DOHH2 (cell line): ENCODE measurements around the gene NFYC.

Experiments
- H3F3A ChIP-seq: fragments of 200-600 bp; sonication (generic), shearing (Covaris generic); 2 replicates; pipeline ENCODE4 v1.6.0; 2016; ENCODE audit warnings: antibody characterized with exemption, mild to moderate bottlenecking; ENCODE audit not compliant: control insufficient read depth, insufficient read depth
- H3K27ac ChIP-seq: fragments of 200-600 bp; sonication (generic); 2 replicates; pipeline ENCODE4 v1.5.1; 2014; ENCODE audit warnings: low read depth, mild to moderate bottlenecking, low read length, moderate library complexity
- H3K27me3 ChIP-seq: fragments of 200-600 bp; sonication (generic); 2 replicates; pipeline ENCODE4 v1.6.1; 2014; ENCODE audit warnings: mild to moderate bottlenecking, low read length, mixed read lengths; ENCODE audit not compliant: control insufficient read depth
- H3K36me3 ChIP-seq: fragments of 200-600 bp; sonication (generic); 2 replicates; pipeline ENCODE4 v1.6.1; 2014; ENCODE audit warnings: mild to moderate bottlenecking, low read length, moderate library complexity, mixed read lengths; ENCODE audit not compliant: control insufficient read depth
- H3K4me1 ChIP-seq: fragments of 200-600 bp; sonication (generic); 2 replicates; pipeline ENCODE4 v1.6.1; 2014; ENCODE audit warnings: mild to moderate bottlenecking, low read length, mixed read lengths; ENCODE audit not compliant: control insufficient read depth
- H3K4me2 ChIP-seq: fragments of 200-600 bp; sonication (generic); 2 replicates; pipeline ENCODE4 v1.6.0; 2014; ENCODE audit warnings: mild to moderate bottlenecking, low read length, moderate library complexity
- H3K4me3 ChIP-seq: fragments of 200-600 bp; sonication (generic); 2 replicates; pipeline ENCODE4 v1.5.1; 2014; ENCODE audit warnings: mild to moderate bottlenecking, low read length, mixed read lengths
- H3K79me2 ChIP-seq: fragments of 200-600 bp; sonication (generic); 2 replicates; pipeline ENCODE4 v1.6.1; 2014; ENCODE audit warnings: mild to moderate bottlenecking, low read length, mixed read lengths; ENCODE audit not compliant: control insufficient read depth
- H3K9me2 ChIP-seq: fragments of 200-600 bp; sonication (generic); replicated peaks from 2 replicates; pipeline ENCODE4 v1.6.1; 2014; ENCODE audit warnings: mild to moderate bottlenecking, low read length, mixed read lengths; ENCODE audit not compliant: control insufficient read depth
- H3K9me3 ChIP-seq: fragments of 200-600 bp; sonication (generic); 2 replicates; pipeline ENCODE4 v1.6.1; 2014; ENCODE audit warnings: antibody characterized with exemption, low read length, mixed read lengths; ENCODE audit not compliant: control insufficient read depth, insufficient read depth
- H4K20me1 ChIP-seq: fragments of 200-600 bp; sonication (generic); 2 replicates; pipeline ENCODE4 v1.6.0; 2014; ENCODE audit warnings: low read depth, mild to moderate bottlenecking, antibody characterized with exemption, low read length, moderate library complexity; ENCODE audit not compliant: control insufficient read depth, insufficient read depth
- EZH2phosphoT487 ChIP-seq: fragments of 200-600 bp; sonication (generic); IDR thresholded peaks from 2 replicates; pipeline ENCODE4 v1.6.1; 2017; ENCODE audit warnings: borderline replicate concordance, mild to moderate bottlenecking, antibody characterized with exemption, low read length, moderate library complexity, mixed read lengths
- TF ChIP-seq, protein P1 (sequence below): fragments of 200-600 bp; sonication (generic); IDR thresholded peaks from one replicate; pipeline ENCODE4 v1.5.1; 2014; ENCODE audit warnings: antibody characterized with exemption, mild to moderate bottlenecking, low read depth, low read length; ENCODE audit not compliant: poor library complexity, severe bottlenecking

Gene NFYC

DNA sequence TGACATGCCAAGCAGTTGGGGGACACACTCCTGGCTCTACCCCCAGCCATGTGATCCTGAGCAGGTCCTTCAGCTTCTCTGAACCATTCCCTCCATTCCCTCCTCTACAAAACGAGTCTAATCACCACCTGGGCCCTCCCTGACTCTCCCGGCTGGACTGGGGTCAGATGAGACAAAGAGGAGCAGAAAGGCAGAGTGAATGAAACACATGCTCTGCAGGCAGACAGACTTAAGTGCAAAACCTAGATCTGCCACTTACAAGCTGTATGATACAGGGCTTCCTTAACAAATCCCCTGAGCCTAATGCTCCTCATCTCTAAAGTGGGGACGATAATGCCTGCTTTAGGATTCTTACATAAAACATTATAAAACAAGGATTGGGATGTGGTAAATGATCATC, 43.3 kb upstream of the NFYC start:
- no peaks in the 10 kb centered on the region; the same call in 1 of the 2 replicates for H3K27me3 ChIP-seq
- no peak overlapping the region for H3K4me2 ChIP-seq
- H3K4me3 ChIP-seq: no peak overlapping the region
- H3K79me2 ChIP-seq: no peaks in the 10 kb centered on the region
- H3F3A ChIP-seq: no peaks in the 10 kb centered on the region
- H3K27ac ChIP-seq: no peak overlapping the region
- H3K4me1 ChIP-seq: no peaks in the 10 kb centered on the region
- TF ChIP-seq, protein P1, sequence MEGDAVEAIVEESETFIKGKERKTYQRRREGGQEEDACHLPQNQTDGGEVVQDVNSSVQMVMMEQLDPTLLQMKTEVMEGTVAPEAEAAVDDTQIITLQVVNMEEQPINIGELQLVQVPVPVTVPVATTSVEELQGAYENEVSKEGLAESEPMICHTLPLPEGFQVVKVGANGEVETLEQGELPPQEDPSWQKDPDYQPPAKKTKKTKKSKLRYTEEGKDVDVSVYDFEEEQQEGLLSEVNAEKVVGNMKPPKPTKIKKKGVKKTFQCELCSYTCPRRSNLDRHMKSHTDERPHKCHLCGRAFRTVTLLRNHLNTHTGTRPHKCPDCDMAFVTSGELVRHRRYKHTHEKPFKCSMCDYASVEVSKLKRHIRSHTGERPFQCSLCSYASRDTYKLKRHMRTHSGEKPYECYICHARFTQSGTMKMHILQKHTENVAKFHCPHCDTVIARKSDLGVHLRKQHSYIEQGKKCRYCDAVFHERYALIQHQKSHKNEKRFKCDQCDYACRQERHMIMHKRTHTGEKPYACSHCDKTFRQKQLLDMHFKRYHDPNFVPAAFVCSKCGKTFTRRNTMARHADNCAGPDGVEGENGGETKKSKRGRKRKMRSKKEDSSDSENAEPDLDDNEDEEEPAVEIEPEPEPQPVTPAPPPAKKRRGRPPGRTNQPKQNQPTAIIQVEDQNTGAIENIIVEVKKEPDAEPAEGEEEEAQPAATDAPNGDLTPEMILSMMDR: no peak
- no peak for TF ChIP-seq EZH2phosphoT487
- H4K20me1 ChIP-seq: no peaks in the 10 kb centered on the region
- H3K9me3 ChIP-seq: no peaks in the 10 kb centered on the region
- H3K36me3 ChIP-seq: no peaks in the 10 kb centered on the region
- H3K9me2 ChIP-seq: no peaks in the 10 kb centered on the region

DNA sequence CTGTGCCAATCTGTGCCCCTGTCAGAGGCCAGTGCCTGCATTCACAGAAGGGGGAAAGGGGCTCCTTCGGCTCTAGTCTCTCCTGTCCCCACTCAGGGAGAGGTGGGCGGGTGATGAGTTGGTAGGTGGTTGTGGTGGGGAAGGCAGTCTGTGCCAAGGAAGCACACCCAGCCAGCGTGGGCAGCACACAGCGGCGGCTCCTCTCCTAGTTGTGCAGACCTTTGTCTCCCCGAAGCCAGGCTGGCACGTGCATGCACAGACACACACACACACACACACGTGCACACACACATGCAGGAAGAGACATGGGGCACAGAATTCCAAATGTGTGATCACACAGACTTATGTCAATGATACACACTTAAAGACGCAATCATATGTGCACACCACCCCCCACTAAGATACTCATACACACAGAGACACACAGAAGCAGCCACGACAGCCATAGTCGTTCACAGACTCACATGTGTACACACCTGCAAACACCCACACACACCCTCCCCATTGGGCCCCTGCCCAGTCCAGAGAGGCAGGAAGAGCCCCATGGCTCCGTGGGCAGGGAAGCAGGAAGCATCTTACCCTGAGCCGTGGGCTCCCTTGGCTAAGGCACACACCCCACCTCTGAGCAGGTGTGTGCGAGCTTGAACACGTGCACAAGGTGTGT, 42.4 kb upstream of the NFYC start:
- H4K20me1 ChIP-seq: no peaks in the 10 kb centered on the region
- no peak overlapping the region for H3K4me2 ChIP-seq
- H3K9me3 ChIP-seq: no peaks in the 10 kb centered on the region
- no peaks in the 10 kb centered on the region; the same call in 1 of the 2 replicates for H3K27me3 ChIP-seq
- no peaks in the 10 kb centered on the region for H3K79me2 ChIP-seq
- H3K4me3 ChIP-seq: no peak overlapping the region
- H3K9me2 ChIP-seq: no peaks in the 10 kb centered on the region
- TF ChIP-seq, protein P1: no peak
- TF ChIP-seq EZH2phosphoT487: no peak
- no peaks in the 10 kb centered on the region for H3K36me3 ChIP-seq
- H3K27ac ChIP-seq: no peak overlapping the region
- no peaks in the 10 kb centered on the region for H3K4me1 ChIP-seq
- no peaks in the 10 kb centered on the region for H3F3A ChIP-seq

DNA sequence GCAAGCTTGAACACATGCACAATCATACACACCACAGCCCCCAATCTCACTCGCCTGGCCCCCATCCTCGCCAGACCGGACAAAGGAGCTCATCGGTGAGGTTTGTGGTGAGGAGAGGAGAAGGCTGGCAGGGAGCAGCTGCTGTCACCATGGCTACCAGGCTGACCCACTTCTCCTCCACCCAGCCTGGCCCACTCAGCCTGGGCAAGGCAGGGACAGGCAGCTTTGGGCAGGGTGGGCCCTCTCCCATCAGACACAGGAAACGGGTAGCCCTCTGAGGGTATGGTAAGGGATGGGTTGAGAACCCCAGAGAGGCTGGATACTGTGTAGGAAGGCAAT, 41.9 kb upstream of the NFYC start:
- Histone ChIP-seq H3K9me2 (no peaks in the 10 kb centered on the region), H3K79me2 (no peaks in the 10 kb centered on the region), H3F3A (no peaks in the 10 kb centered on the region), H3K4me2 (no peak overlapping the region), H3K4me1 (no peaks in the 10 kb centered on the region), H3K4me3 (no peak overlapping the region), H4K20me1 (no peaks in the 10 kb centered on the region), H3K27ac (no peak overlapping the region), H3K36me3 (no peaks in the 10 kb centered on the region), H3K27me3 (no peaks in the 10 kb centered on the region; the same call in 1 of the 2 replicates), H3K9me3 (no peaks in the 10 kb centered on the region)
- TF ChIP-seq, protein P1: no peak
- TF ChIP-seq EZH2phosphoT487: no peak
